Measurements from ENCODE around the gene CCDC116.

GRCh38 chr22:21669026-21669425, 36.5 kb downstream of the CCDC116 start:
- TF ChIP-seq EP300 (IDR thresholded peaks at IDR 0.05) (no peak), CTCF (IDR thresholded peaks at IDR 0.05) (no peak), POLR2A (IDR thresholded peaks at IDR 0.05) (no peak)
